GM18526 (cell line): ENCODE measurements around the gene AKR7A2.

Experiments used
- POLR2A ChIP-seq: IDR thresholded peaks from 3 replicates; pipeline ENCODE4 v1.6.1; 2011; ENCODE audit not compliant: insufficient read length; ENCODE audit errors: extremely low read depth

Gene AKR7A2

GRCh38 chr1:19347533-19348172 lies 35.7 kb upstream of the AKR7A2 start:
- no peak for TF ChIP-seq POLR2A

GRCh38 chr1:19346026-19346425 lies 34.1 kb upstream of the AKR7A2 start:
- TF ChIP-seq POLR2A: no peak

- no peak for TF ChIP-seq POLR2A
Observed at GRCh38 chr1:19345391-19345790, 33.4 kb upstream of the AKR7A2 start.

GRCh38 chr1:19344831-19345230 lies 32.9 kb upstream of the AKR7A2 start:
- TF ChIP-seq POLR2A: no peak

GRCh38 chr1:19344372-19344810 lies 32.4 kb upstream of the AKR7A2 start:
- TF ChIP-seq POLR2A: no peak

- TF ChIP-seq POLR2A: no peak
Observed at GRCh38 chr1:19343617-19344350, 31.8 kb upstream of the AKR7A2 start.

GRCh38 chr1:19342894-19343616 lies 31.1 kb upstream of the AKR7A2 start:
- no peak for TF ChIP-seq POLR2A

- no peak for TF ChIP-seq POLR2A
Observed at GRCh38 chr1:19342062-19342750, 30.3 kb upstream of the AKR7A2 start.

- TF ChIP-seq POLR2A: no peak
Observed at GRCh38 chr1:19341201-19342061, 29.5 kb upstream of the AKR7A2 start.

- TF ChIP-seq POLR2A: no peak
Observed at GRCh38 chr1:19340387-19340937, 28.5 kb upstream of the AKR7A2 start.

GRCh38 chr1:19339214-19339861 lies 27.4 kb upstream of the AKR7A2 start:
- no peak for TF ChIP-seq POLR2A

GRCh38 chr1:19338323-19338762 lies 26.4 kb upstream of the AKR7A2 start:
- no peak for TF ChIP-seq POLR2A

GRCh38 chr1:19337289-19337688 lies 25.3 kb upstream of the AKR7A2 start:
- no peak for TF ChIP-seq POLR2A

- no peak for TF ChIP-seq POLR2A
Observed at GRCh38 chr1:19336543-19336942, 24.6 kb upstream of the AKR7A2 start.
